Ammon's horn (tissue), 1 donor: ENCODE results near the gene SLC8A3.
A peak's percentile ranks its signal among the peaks of the same experiment; 100 is the strongest.
"Not testable (repeated sequence)": the region's sequence is repeated elsewhere in the genome, so short reads cannot be mapped to it uniquely, and the experiment has no call there.

ENCODE experiments used
- DNase-seq: peaks from one replicate; pipeline ENCODE4 v3.0.0-alpha.2; 2016; ENCODE audit warnings: low spot score

The SLC8A3 gene

GRCh38 chr14:70188659-70189455 is at the start of gene SLC8A3:
SLC8A3 (minus strand) TSS chr14:70188951; CDS start chr14:70168422, 20,529 bp downstream.
- peak; percentile 90 for DNase-seq

- no peak for DNase-seq
Observed at GRCh38 chr14:70237710-70238109, 49.0 kb upstream of the SLC8A3 start.

GRCh38 chr14:70234066-70234950 is 45.6 kb upstream of the SLC8A3 start:
- no peak for DNase-seq

GRCh38 chr14:70231756-70232544 is 43.2 kb upstream of the SLC8A3 start:
- DNase-seq, result not testable (repeated sequence)

- DNase-seq, result not testable (repeated sequence)
Observed at GRCh38 chr14:70229877-70230640, 41.3 kb upstream of the SLC8A3 start.

- no peak for DNase-seq
Observed at GRCh38 chr14:70213721-70214282, 25.1 kb upstream of the SLC8A3 start.

GRCh38 chr14:70212752-70213151 is 24.0 kb upstream of the SLC8A3 start:
- no peak for DNase-seq

GRCh38 chr14:70208380-70208779 is 19.6 kb upstream of the SLC8A3 start:
- no peak for DNase-seq

GRCh38 chr14:70203686-70204085 is 14.9 kb upstream of the SLC8A3 start:
- DNase-seq, result no peak

- no peak for DNase-seq
Observed at GRCh38 chr14:70201994-70202393, 13.2 kb upstream of the SLC8A3 start.

GRCh38 chr14:70193396-70193795 is 4.6 kb upstream of the SLC8A3 start:
- DNase-seq, result no peak

- no peak for DNase-seq
Observed at GRCh38 chr14:70192915-70193314, 4.2 kb upstream of the SLC8A3 start.

GRCh38 chr14:70190156-70190555 is 1.4 kb upstream of the SLC8A3 start:
- DNase-seq, result no peak

GRCh38 chr14:70189456-70190077 is 816 bp upstream of the SLC8A3 start:
- no peak for DNase-seq

- DNase-seq, result no peak
Observed at GRCh38 chr14:70188322-70188658, 461 bp downstream of the SLC8A3 start.

- DNase-seq, result no peak
Observed at GRCh38 chr14:70186900-70187451, 1.8 kb downstream of the SLC8A3 start.

- DNase-seq, result no peak
Observed at GRCh38 chr14:70183991-70184390, 4.8 kb downstream of the SLC8A3 start.

- DNase-seq, result no peak
Observed at GRCh38 chr14:70181276-70181675, 7.5 kb downstream of the SLC8A3 start.

GRCh38 chr14:70180718-70181117 is 8.0 kb downstream of the SLC8A3 start:
- no peak for DNase-seq

- peak; percentile 50 for DNase-seq
Observed at GRCh38 chr14:70177081-70177800, 11.5 kb downstream of the SLC8A3 start.
